T-cell (primary cell): ENCODE measurements around the gene KCTD15. TPM values are rescaled to one million over a fixed set of nuclear protein-coding genes. Genes with fewer than 3 reads are reported as not detected.

Source experiments
- ATAC-seq, 4 experiments: fragments of 200-7000 bp in 3 of 4; fragments of 150-1000 bp in 1 of 4; cut with Tn5 transposase; replicated peaks in 1 of 4; 1 replicate in 3 of 4; 2 replicates in 1 of 4; pipeline ENCODE4 v1.10.0; 2021; ENCODE audit warnings: moderate library complexity in 3 of 4, mild to moderate bottlenecking in 2 of 4, moderate number of reproducible peaks in 1 of 4
- CTCF ChIA-PET, 2 donors: fragments of 300-600 bp; sonication (Branson Sonifier 250); formaldehyde crosslinking; loops; one replicate each; lab custom pipeline; 2022; ENCODE audit warnings: antibody characterized with exemption in 2 of 2; lab: Charles Lee
- POLR2A ChIA-PET, 2 donors: fragments of 300-600 bp; sonication (Branson Sonifier 250); formaldehyde crosslinking; loops; one replicate each; lab custom pipeline; 2022; ENCODE audit warnings: antibody characterized with exemption in 2 of 2; lab: Charles Lee
- DNase-seq, 35 experiments: peaks; one replicate each; pipeline versions ENCODE4 v3.0.0 to v3.0.0-alpha.2; 2013 to 2023
- H3K27ac ChIP-seq: one replicate; pipeline ENCODE4 v1.5.1; 2013; ENCODE audit warnings: low read length
- H3K27me3 ChIP-seq, 2 experiments: replicated peaks in 1 of 2; 1 replicate in 1 of 2; 2 replicates in 1 of 2; pipeline versions ENCODE4 v1.6.1 to v1.7.0; 2013; ENCODE audit warnings: low read length in 1 of 2, mixed read lengths in 1 of 2; ENCODE audit not compliant: control insufficient read depth in 2 of 2, insufficient read depth in 2 of 2; ENCODE audit errors: extremely low read depth in 1 of 2
- H3K36me3 ChIP-seq, 2 donors: 1 replicate in 1 of 2; 2 replicates in 1 of 2; pipeline versions ENCODE4 v1.6.1 to v1.7.0; 2013; ENCODE audit warnings: low read length in 1 of 2; ENCODE audit not compliant: control insufficient read depth in 2 of 2, insufficient read depth in 1 of 2; ENCODE audit errors: extremely low read depth in 1 of 2
- H3K4me1 ChIP-seq, 2 experiments: 1 replicate in 1 of 2; 2 replicates in 1 of 2; pipeline versions ENCODE4 v1.6.1 to v1.7.0; 2013; ENCODE audit warnings: low read length in 2 of 2, mixed read lengths in 1 of 2; ENCODE audit not compliant: insufficient read depth in 2 of 2, control insufficient read depth in 1 of 2; ENCODE audit errors: extremely low read depth in 1 of 2
- H3K4me3 ChIP-seq, 2 donors: 1 replicate in 1 of 2; 2 replicates in 1 of 2; pipeline versions ENCODE4 v1.5.1 to v1.7.0; 2013; ENCODE audit warnings: mild to moderate bottlenecking in 2 of 2, low read length in 1 of 2, moderate library complexity in 1 of 2; ENCODE audit not compliant: control insufficient read depth in 1 of 2; ENCODE audit errors: extremely low read depth in 1 of 2
- H3K9me3 ChIP-seq: 2 replicates; pipeline ENCODE4 v1.7.0; 2013
- H3K27ac Mint-ChIP-seq, 2 donors: one replicate each; pipeline ENCODE4 v1.8.0; 2020 to 2021; ENCODE audit warnings: mild to moderate bottlenecking in 2 of 2, mixed read lengths in 2 of 2
- H3K27me3 Mint-ChIP-seq, 2 donors: one replicate each; pipeline ENCODE4 v1.8.0; 2021 to 2022; ENCODE audit warnings: mixed read lengths in 2 of 2
- H3K36me3 Mint-ChIP-seq: one replicate; pipeline ENCODE4 v1.8.0; 2021; ENCODE audit warnings: mixed read lengths
- H3K4me1 Mint-ChIP-seq, 3 donors: one replicate each; pipeline ENCODE4 v1.8.0; 2020 to 2022; ENCODE audit warnings: mixed read lengths in 3 of 3, mild to moderate bottlenecking in 1 of 3
- H3K4me3 Mint-ChIP-seq, 3 donors: one replicate each; pipeline ENCODE4 v1.8.0; 2020 to 2022; ENCODE audit warnings: mild to moderate bottlenecking in 3 of 3, mixed read lengths in 3 of 3, moderate library complexity in 3 of 3
- H3K9me3 Mint-ChIP-seq, 3 donors: one replicate each; pipeline ENCODE4 v1.8.0; 2020 to 2022; ENCODE audit warnings: mixed read lengths in 3 of 3
- WGBS: methylation state at CpG from one replicate; pipeline ENCODE4 v1.1.5; 2013; ENCODE audit warnings: missing lambda C conversion rate; ENCODE audit not compliant: insufficient coverage; 5-methylcytosine and 5-hydroxymethylcytosine counted together
- total RNA-seq, 35 experiments: library from RNA in 6 of 35; stranded (reverse) in 6 of 35; fragments of 120-200 nt in 1 of 35; gene quantifications; one replicate each; pipeline versions ENCODE4 v1.2.1 to v1.2.4 and lab custom pipeline; 2013 to 2026

KCTD15 gene
- total RNA-seq, 5 donors from 2014 or later (not counting 1 experiment from before 2014, with no cell fraction given), result 3.2 to 11.1 (median 5.2) TPM

DNA sequence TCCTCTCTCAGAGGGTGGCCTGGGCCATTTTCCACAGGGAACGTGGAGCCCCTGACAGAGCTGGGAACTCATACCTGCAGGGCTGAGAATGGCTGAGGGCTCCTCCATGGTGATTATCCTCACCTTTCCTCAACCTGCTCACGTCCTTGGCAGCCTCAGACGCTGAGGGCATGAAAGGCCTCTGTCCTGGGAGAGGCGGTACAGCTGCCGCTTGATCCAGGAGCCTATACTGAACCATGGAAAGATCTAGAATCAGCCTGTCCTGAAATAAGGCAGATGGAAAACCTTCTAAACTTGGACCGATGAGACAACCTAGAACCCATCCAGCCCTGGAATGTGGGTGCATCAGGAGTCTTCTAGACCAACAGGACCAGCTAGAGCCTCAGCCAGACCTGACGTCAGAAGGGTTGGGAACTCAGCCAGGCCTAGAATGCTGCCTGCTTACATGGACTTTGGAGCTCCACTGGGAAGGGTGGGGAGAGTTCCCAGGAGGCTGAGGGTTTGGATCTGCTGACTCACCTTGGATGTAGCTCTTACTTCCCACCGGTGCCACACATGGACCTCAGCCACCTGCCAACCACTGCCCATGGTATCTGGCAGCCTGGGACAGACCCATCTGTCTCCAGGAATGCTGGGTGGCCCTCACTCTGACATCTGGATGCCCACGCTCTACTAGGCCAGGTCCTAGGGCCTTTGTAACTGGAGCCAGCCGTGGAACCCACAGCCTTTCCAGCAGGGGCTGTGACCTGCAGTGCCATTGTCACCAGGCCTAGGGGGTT, 7.5 kb downstream of the KCTD15 start:
- H3K27me3 Mint-ChIP-seq, result peaks cover 8 to 14% of the 10 kb centered on the region in 2 donors
- H3K27ac ChIP-seq, result no peak overlapping the region
- DNase-seq, result no peak
- ATAC-seq, result no peak
- H3K36me3 Mint-ChIP-seq, result no peaks in the 10 kb centered on the region
- WGBS, result 91% methylated on average over 8 of the region's 10 CpGs
- ChIA-PET CTCF (no interaction called here), POLR2A (no interaction called here)
- H3K4me1 Mint-ChIP-seq, result peaks cover 0 to 17% (median 7%) of the 10 kb centered on the region in 3 donors
- peaks cover 0 to 15% of the 10 kb centered on the region in 2 experiments for H3K27me3 ChIP-seq
- peaks cover 0 to 21% of the 10 kb centered on the region in 2 experiments for H3K4me1 ChIP-seq
- no peak overlapping the region for H3K4me3 Mint-ChIP-seq
- H3K27ac Mint-ChIP-seq, result no peak overlapping the region
- H3K9me3 Mint-ChIP-seq, result no peaks in the 10 kb centered on the region
- H3K36me3 ChIP-seq, result no peaks in the 10 kb centered on the region
- no peak overlapping the region for H3K4me3 ChIP-seq
- no peaks in the 10 kb centered on the region for H3K9me3 ChIP-seq

DNA sequence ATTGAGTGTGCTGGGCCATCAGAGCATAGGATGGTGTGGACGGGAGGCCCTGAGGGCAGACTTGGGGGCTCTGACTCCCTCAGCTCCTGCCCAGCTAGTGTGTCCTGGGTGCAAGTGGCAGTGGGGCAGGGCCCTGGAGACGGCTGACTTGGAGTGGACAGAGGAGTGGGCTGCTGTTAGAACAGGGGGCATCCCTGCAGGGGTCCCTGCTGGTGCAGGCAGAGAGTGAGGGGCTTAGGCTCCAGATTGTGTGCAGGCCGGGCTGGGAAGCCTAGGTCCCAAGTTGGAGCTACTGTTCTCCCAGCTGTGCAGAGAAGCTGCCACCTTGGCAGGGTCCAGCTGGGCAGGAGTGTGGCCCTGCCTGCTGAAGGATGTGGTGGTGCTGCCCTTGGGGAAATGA, 8.6 kb downstream of the KCTD15 start:
- Histone ChIP-seq H3K4me1 (peaks cover 0 to 21% of the 10 kb centered on the region in 2 experiments), H3K36me3 (no peaks in the 10 kb centered on the region), H3K9me3 (no peaks in the 10 kb centered on the region), H3K4me3 (no peak overlapping the region), H3K27me3 (peaks cover 0 to 10% of the 10 kb centered on the region in 2 experiments), H3K27ac (no peak overlapping the region)
- H3K4me1 Mint-ChIP-seq, result peaks cover 0 to 17% (median 7%) of the 10 kb centered on the region in 3 donors
- WGBS, result 57% methylated on average over 2 of the region's 3 CpGs
- ChIA-PET POLR2A (no interaction called here), CTCF (no interaction called here)
- H3K36me3 Mint-ChIP-seq, result no peaks in the 10 kb centered on the region
- no peaks in the 10 kb centered on the region for H3K9me3 Mint-ChIP-seq
- ATAC-seq (no peak), DNase-seq (no peak)
- H3K27me3 Mint-ChIP-seq, result peaks cover 0 to 3% of the 10 kb centered on the region in 2 donors
- no peak overlapping the region for H3K27ac Mint-ChIP-seq
- no peak overlapping the region for H3K4me3 Mint-ChIP-seq

GRCh38 chr19:33805840-33806433, 9.3 kb downstream of the KCTD15 start:
- H3K9me3 Mint-ChIP-seq, result no peaks in the 10 kb centered on the region
- Histone ChIP-seq H3K4me3 (no peak overlapping the region), H3K36me3 (no peaks in the 10 kb centered on the region), H3K9me3 (no peaks in the 10 kb centered on the region), H3K27me3 (peaks cover 0 to 10% of the 10 kb centered on the region in 2 experiments), H3K4me1 (peaks cover 0 to 21% of the 10 kb centered on the region in 2 experiments), H3K27ac (no peak overlapping the region)
- H3K27me3 Mint-ChIP-seq, result peaks cover 0 to 3% of the 10 kb centered on the region in 2 donors
- peak overlapping the region; percentile 50 to 62 for H3K27ac Mint-ChIP-seq
- H3K4me3 Mint-ChIP-seq, result no peak overlapping the region
- ChIA-PET POLR2A (no interaction called here), CTCF (no interaction called here)
- H3K4me1 Mint-ChIP-seq, result peaks cover 0 to 17% (median 7%) of the 10 kb centered on the region in 3 donors
- H3K36me3 Mint-ChIP-seq, result no peaks in the 10 kb centered on the region
- no peak for DNase-seq
- peak in 1 of 4 experiments; percentile 16 for ATAC-seq
- 89% methylated on average over 8 of the region's 9 CpGs for whole genome bisulfite sequencing

GRCh38 chr19:33806434-33806881, 9.8 kb downstream of the KCTD15 start:
- 72% methylated on average over 4 of the region's 8 CpGs for WGBS
- Histone ChIP-seq H3K9me3 (no peaks in the 10 kb centered on the region), H3K27me3 (peaks cover 0 to 9% of the 10 kb centered on the region in 2 experiments), H3K27ac (no peak overlapping the region), H3K36me3 (no peaks in the 10 kb centered on the region), H3K4me1 (peaks cover 0 to 21% of the 10 kb centered on the region in 2 experiments), H3K4me3 (no peak overlapping the region)
- peak overlapping the region; percentile 50 to 62 for H3K27ac Mint-ChIP-seq
- no peaks in the 10 kb centered on the region for H3K36me3 Mint-ChIP-seq
- ATAC-seq (peak in 3 of 4 experiments; percentile 16 to 72 (median 55)), DNase-seq (no peak)
- POLR2A ChIA-PET, result no interaction called here
- CTCF ChIA-PET, result no interaction called here
- H3K27me3 Mint-ChIP-seq, result peaks cover 0 to 3% of the 10 kb centered on the region in 2 donors
- H3K4me3 Mint-ChIP-seq, result no peak overlapping the region
- H3K9me3 Mint-ChIP-seq, result no peaks in the 10 kb centered on the region
- peaks cover 0 to 17% (median 7%) of the 10 kb centered on the region in 3 donors for H3K4me1 Mint-ChIP-seq

DNA sequence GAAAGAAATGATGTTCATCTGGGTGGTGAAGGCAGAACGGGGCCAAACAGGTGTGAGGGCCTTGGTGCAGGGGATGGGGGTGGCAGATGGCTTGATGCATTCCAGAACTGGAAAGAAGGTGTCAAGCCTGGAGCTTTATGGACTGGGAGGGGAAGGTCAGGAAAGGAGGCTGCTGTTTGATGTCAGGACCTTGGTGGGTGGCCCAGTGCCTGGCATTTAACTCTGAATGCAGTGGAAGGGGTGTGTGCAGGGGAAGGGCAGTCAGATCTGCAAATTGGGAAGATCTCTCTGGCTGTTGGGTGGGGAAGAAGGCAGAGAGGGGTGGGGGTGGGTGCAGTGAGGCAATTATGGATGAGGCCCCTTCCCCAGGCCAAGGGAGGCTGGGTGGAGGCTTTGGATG, 11.7 kb downstream of the KCTD15 start:
- ChIA-PET POLR2A (no interaction called here), CTCF (no interaction called here)
- Mint-ChIP-seq H3K4me1 (peaks cover 0 to 17% (median 7%) of the 10 kb centered on the region in 3 donors), H3K36me3 (no peaks in the 10 kb centered on the region), H3K27me3 (no peaks in the 10 kb centered on the region), H3K27ac (no peak overlapping the region), H3K9me3 (no peaks in the 10 kb centered on the region), H3K4me3 (no peak overlapping the region)
- H3K27me3 ChIP-seq, result peaks cover 0 to 1% of the 10 kb centered on the region in 2 experiments
- peaks cover 0 to 21% of the 10 kb centered on the region in 2 experiments for H3K4me1 ChIP-seq
- 75% methylated on average over 1 of the region's 1 CpG for WGBS
- H3K27ac ChIP-seq, result no peak overlapping the region
- H3K4me3 ChIP-seq, result no peak overlapping the region
- ATAC-seq (no peak), DNase-seq (no peak)
- no peaks in the 10 kb centered on the region for H3K36me3 ChIP-seq
- H3K9me3 ChIP-seq, result no peaks in the 10 kb centered on the region

DNA sequence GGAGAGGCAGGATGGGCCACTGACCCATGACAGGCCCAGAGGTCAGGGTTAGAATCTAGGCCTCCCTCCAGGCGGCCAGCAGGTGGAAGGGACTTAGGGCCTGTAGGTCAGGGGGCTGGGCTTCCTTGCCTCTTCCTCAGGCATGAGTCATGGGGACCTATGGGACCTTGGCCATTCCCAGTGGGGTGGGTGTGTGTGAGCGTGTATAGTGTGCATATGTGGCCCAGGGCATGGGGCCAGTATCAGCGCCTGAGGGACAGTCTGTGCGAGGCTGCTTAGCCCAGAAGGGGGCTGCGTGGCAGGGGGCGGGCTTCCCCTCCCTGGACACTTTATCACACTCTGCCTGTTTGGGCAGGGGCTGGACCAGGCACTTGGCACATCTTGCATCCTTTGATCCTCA, 13.3 kb downstream of the KCTD15 start:
- peaks cover 0 to 17% (median 7%) of the 10 kb centered on the region in 3 donors for H3K4me1 Mint-ChIP-seq
- no peak overlapping the region for H3K4me3 ChIP-seq
- WGBS, result 100% methylated on average over 1 of the region's 6 CpGs
- ChIA-PET POLR2A (no interaction called here), CTCF (no interaction called here)
- H3K27ac ChIP-seq, result no peak overlapping the region
- no peaks in the 10 kb centered on the region for H3K9me3 ChIP-seq
- H3K27me3 ChIP-seq, result no peaks in the 10 kb centered on the region
- H3K4me1 ChIP-seq, result peaks cover 0 to 21% of the 10 kb centered on the region in 2 experiments
- no peak for DNase-seq
- H3K36me3 ChIP-seq, result no peaks in the 10 kb centered on the region
- no peaks in the 10 kb centered on the region for H3K9me3 Mint-ChIP-seq
- H3K27me3 Mint-ChIP-seq, result no peaks in the 10 kb centered on the region
- ATAC-seq, result no peak
- no peaks in the 10 kb centered on the region for H3K36me3 Mint-ChIP-seq
- no peak overlapping the region for H3K27ac Mint-ChIP-seq
- H3K4me3 Mint-ChIP-seq, result no peak overlapping the region
